HTERT RPE-1 (cell line): ENCODE measurements around the gene XYLT1.

Experiments
- in situ Hi-C: fragments of 300-500 bp; cut with MboI; formaldehyde crosslinking; loops from 4 replicates; pipeline ENCODE4 v1.14.3; 2020; ENCODE audit warnings: low sequenced_read_pairs

The XYLT1 gene

DNA sequence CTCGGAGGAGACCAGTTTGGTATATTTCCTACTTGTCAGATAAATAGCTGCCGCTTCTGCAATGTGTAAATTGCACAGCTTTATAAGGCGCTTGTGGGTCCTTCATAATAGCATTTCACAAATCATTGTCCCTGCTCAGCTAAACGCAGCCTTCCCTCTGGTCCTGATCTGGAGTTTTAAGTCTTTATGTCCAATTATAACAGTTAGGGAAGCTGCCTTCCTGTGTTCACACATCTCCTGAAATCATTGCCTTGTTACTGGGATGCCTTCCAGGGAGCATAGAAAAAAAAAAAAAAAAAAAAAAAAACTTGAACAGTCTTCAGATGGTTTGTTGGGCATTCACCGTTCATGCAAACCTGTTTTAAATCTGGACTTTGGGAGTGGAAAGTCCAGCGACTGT, 342.0 kb downstream of the XYLT1 start:
- in situ Hi-C loops, result no loop called here

DNA sequence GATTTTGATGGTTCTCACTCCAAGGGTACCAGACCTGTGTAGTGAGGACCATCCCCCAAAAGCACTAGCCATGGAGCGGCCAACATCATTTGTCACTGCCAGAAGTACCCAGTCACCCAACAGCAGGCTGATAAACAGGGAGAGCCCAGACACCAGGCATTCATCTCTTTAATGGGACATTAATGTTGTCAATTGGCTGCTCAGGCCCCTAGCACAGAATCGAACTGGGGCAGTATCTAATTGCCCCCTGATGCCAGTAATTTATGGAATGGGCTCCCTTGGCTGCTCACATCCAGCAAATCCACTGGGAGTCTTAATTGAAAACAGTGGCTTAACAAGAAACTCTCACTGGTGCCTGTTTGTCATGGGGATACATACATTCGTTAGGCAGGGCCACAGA, 344.6 kb downstream of the XYLT1 start:
- in situ Hi-C loops, result no loop called here

DNA sequence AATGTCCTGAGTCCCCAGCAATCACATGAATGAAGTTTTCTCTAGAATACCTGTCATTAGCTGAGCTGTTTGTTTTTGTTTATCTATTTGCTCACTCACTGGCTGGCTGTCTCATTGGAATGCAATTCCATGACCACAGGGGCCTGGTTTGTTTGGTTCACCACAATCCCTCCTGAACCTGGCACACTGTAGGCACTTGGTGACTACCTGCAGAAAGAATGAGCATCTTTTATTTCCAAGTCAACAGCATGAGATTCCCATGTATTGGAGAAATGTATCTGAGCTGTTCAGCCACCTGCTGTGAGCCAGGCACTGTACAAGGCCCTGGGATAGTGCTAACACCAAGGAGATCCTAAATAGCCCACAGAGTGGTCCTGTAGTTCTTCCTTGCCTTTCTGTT, 345.1 kb downstream of the XYLT1 start:
- in situ Hi-C loops, result no loop called here

DNA sequence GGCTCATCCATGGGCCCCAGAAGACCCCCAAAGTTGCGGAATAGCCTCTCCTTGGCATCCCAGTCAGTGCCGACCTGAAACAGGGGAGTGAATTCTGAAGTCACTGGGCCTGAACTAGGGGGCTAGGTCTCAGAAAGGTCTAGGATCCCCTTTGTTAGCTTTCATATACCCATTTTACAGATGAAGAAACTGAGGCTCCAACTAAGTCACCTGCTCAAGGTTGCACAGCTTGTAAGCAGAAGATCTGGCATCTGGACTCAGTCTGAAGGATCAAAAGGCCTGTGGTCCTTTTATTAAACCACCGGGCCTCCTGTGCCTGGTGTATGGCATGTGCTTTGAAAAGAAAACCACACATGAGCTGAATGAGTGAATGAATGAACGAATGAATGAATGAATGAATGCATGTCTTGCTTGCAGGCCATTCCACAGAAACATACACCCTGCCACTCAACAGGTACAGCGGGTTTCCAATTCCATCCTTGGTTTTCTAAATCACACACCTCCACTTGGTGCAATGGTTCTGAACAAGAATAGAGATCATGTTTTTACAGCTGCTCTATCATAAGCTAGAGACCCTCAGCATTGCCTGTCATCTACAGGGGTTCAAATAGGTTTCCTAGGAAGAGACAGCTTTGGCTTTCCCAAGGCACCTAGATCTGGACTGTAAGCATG, 352.7 kb downstream of the XYLT1 start:
- in situ Hi-C loops, result no loop called here

DNA sequence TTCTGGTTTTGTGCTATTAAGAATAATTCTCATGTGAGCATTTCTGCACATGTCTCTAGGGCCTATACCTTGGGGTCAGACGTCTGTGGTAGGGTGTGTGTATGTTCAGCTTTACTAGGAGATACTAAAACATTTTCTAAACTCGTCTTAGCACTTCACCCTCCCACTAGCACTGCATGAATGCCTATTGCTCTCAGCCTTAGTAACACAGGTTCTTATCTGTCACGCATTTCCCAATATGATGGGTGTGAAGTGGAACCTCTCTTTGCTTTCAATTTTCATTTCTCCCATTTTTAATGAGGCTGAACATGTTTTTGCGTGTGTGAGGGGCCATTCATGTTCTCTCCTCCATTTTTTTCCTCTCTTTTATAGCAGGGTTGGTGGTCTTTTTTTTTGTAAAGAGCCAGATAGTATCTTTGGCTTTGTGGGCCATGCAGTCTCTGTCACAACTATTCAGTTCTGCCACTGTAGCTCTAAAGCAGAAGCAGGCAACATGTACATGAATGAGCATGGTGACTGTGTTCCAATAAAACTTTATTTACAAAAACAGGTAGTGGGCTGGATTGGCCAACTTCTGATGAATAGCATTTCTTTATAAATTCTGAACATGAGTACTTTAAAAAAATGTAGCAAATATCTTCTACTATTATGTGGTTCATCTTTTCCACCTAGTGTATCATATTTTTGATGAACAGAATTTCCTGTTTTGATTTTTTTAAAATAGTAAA, 354.0 kb downstream of the XYLT1 start:
- in situ Hi-C loops, result no loop called here

DNA sequence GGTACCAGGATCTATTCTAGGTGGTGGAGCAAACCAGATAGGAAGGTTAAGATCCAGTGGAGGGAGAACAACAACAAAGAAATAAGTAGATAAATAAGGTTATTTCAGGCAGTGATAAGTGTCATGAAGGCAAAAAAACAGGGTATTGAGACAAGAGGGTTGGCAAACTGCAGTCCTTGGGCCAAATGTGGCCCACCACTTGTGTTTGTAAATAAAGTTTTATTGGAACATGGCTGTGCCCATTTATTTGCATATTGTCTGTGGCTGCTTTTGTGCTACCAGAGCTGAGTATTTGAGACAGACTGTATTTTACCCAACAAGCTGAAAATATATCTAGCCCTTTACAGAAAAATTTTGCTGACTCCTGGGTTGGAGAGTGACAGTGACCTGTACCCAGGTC, 361.3 kb downstream of the XYLT1 start:
- in situ Hi-C loops, result no loop called here

DNA sequence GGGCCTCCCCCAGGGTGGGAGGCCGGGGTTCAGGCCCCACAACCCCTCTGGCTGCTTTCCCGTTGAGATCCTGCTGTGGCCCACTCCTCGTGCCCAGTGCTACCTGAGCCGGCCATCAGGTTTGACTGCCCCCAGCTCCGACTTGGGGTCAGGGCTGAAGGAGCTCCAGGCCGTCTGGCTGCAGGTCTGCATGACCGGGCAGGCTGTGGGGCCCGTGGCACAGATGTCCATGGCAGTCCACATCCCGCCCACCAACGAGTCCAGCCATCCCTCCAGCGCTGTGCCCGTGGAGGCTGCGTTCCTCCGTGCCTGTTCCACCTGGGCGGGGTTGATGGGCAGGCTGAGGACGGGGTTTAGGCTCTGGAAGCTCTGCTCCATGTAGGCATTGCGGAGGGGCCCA, 362.2 kb downstream of the XYLT1 start:
- in situ Hi-C loops, result no loop called here

DNA sequence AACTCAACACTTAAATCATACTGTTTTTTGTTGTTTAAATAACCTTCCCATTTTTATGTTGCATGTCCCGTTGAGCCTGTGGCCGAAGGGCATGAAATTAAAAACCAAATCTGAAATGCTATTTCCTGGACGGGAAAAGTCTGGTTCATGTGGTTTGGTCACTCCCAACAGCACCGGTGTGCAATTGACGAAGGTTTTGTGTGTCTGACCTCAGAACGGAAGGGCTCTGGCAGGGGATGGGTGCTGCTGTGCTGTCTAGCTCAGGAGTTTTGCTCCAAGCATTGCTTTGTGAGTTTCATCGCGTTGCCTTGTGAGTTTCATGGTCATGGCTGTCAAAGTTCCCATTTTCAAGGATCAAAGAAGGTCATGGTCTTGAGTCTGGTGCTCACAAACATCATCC, 363.3 kb downstream of the XYLT1 start:
- in situ Hi-C loops, result no loop called here

DNA sequence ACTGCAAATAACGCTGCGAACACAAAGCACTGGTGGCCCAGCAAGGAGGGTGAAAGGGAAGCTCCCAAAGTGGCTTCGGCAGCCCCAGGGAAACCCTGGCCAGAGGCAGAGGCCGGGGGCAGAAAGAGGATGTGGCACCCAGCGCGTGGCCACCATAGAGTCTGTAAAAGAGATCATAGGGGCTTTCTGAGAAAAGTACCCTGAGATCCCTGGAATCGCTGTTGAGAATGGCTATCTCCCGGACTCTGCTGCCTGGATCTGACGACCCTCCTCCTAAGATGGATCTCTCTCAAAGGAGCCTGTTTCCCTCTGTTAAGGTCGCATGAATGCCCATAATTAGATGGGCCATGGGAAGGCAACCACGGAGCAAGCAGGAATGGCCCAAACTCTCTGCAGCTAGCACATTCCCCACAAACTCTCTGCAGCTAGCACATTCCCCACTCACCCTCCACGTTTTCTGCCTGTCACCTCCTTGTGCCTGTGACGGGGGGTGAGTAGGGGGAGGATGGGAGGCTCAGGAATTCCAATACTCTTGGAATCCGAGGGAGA, 364.4 kb downstream of the XYLT1 start:
- in situ Hi-C loops, result no loop called here

DNA sequence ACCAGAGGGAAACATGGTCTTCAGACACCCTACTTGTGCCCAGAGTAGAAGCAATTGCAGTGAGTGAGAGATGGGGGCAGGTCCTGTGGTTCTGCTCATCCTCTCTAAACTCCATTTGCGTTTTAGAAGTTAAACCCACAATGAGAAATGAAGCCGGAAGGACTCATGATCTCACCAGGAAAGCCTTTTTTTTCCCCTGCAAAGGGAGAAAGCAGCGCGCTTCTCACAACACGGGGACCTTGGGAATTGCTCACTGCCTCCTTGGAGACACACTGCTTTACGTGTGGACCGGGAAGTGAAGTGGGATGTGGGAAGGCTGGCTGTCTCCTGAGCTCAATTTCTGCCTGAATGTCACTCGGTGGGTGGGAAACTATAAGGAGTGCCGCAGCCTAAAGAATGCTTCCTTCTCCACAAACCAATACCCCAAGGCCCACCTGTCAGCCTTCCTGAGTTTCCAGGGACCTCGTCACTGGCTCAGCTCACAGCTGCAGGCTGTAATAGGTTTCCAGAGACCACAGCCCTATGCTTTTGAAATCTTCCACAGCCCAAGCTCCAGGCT, 365.4 kb downstream of the XYLT1 start:
- in situ Hi-C loops, result no loop called here

DNA sequence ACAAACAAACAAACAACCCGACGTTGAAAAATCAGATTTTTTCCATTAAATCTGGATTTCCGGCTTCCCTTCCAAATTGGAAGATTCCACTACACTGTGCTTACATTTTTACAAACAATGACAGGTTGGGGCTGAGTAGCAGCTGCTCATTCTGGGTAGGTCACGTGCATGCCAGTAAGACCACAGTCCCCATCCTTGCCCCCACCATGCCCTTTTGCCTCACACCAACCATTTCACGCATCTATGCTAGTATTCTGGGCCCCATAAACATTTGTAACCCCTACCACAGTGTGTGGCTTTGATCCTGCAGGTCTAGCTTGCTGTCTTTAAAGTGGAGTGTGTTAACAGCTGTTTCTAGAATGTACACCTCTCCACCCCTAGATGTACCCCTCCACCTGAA, 366.1 kb downstream of the XYLT1 start:
- in situ Hi-C loops, result no loop called here

DNA sequence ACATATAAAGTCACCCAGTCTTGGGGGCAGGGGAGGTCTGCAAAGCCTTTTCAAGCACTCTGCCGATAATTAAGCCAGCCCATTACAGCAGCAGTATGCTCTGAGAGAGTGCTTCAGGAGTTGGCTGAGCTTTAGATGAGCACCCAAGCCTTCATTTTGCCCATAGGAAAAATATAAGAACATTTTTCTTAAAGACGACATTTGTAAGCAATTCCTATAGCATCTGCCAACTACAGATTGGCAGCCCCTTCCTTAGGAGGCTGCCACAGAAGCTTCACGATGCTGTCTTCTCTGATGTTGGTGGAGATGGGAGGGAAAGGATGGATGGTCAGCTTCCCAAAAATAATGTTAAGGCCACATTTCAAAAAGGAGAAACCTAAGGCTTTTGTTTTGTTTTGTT, 367.5 kb downstream of the XYLT1 start:
- in situ Hi-C loops, result no loop called here

DNA sequence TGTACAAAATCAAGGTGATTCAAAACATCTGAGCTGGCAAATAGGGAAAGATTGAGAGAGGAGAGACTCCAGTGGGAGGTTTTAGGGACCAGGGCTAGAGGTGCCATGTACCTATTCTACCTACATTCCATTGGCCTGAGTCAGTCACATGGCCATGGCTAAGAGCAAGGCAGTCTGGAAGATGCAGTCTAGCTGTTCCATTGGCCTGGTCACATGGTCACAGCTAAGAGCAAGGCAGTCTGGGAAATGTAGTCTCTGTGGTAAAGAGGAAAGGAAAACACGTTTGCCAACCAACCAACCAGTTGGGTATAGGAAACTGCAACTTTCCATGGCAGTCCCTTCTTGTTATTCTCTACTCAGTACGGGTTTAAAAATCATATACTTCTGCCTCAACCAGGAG, 369.1 kb downstream of the XYLT1 start:
- in situ Hi-C loops, result no loop called here

DNA sequence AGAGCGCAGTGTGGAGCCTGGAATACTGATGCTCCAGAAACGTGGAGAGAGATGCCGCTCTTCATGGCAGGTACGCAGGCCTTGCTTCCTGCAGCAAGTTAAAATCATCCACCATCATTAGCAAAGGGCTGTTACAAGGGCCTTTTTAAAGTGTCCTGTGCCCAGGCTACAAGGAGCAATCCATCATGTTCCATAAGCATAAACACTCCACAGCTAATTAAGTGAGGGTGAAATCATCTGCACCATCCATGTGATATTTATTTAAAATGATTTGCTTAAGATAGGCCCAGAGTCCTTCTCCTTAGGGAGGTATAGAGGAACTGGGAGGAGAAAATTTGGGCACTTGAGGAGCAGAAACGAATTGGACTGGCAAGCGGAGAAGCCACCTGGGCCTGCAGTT, 372.1 kb downstream of the XYLT1 start:
- in situ Hi-C loops, result no loop called here

DNA sequence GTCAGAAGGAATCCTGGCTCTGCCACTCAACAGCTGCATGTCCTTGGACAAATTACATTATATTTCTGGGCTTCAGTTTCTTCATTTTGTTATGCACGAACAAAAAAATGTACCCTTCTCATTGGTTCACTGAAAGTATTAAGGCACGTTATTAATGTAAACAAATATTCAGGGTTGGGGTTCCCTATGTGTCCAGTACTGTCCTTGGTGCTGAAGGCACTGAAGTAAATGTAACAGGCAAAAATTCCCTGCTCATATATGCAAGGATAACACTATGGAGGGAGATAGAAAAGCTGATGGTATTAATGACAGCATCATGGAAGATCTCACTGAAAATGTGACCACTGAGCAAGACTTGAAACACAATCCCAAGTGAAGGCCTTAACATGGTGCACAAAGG, 386.6 kb downstream of the XYLT1 start:
- in situ Hi-C loops, result no loop called here

DNA sequence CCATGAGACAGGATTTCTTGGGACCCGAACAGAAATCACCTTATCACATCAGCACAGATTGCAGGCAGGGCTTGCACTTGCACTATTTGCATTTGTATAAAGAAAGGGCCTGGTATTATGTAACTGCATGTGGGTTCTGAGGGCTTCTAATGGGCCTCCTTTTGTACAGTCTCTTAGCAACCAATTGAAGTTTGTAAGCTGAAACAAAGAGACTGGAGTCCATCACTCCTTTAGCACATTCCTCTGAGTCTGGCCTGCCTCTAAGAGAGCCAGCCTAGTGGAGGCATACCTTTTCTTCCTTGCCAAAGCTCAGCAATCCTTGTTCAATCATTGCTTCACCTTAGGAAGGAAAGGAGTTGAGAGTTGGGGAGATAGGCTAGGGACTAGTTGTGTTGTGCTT, 387.1 kb downstream of the XYLT1 start:
- in situ Hi-C loops, result no loop called here

DNA sequence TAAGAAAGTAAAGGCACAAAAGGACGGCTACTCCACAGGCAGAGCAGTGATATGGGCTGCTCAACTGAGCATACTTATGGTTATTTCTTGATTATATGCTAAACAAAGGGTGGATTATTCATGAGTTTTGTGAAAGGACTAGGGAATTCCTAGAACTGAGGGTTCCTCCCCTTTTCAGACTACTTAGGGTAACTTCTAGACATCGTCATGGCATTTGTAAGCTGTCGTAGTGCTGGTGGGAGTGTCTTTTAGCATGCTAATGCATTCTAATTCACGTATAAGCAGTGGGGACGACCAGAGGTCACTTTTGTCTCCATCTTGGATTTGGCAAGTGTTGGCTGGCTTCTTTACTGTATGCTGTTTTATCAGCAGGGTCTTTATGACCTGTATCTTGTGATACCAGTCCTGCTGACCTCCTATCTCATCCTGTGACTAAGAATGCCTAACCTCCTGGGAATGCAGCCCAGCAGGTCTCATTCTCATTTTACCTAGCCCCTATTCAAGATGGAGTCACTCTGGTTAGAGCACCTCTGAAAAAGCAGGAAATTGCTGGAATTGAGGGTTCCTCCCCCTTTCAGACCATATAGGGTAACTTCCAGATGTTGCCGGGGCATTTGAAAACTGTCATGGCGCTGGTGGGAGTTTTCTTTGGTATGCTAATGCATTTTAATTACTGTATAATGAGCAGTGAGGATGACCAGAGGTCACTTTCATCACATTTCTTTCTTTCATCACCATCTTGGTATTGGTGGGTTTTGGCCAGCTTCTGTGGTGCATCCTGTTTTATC, 388.5 kb downstream of the XYLT1 start:
- in situ Hi-C loops, result no loop called here

DNA sequence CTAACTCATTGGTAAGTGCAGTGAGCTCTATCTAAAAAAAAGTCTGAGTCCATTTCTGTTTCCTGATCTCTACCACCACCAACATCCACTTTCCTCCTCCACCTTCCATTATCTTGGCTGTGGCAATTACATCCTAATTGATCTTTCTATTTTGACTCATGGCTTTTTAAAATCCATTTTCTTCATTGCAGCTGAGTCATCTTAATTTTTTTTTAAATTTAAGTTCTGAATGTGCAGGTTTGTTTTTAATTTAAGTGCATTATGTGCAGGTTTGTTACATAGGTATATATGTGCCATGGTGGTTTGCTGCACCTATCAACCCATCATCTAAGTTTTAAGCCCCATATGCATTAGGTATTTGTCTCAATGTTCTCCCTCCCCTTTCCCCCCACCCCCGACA, 390.7 kb downstream of the XYLT1 start:
- in situ Hi-C loops, result no loop called here

DNA sequence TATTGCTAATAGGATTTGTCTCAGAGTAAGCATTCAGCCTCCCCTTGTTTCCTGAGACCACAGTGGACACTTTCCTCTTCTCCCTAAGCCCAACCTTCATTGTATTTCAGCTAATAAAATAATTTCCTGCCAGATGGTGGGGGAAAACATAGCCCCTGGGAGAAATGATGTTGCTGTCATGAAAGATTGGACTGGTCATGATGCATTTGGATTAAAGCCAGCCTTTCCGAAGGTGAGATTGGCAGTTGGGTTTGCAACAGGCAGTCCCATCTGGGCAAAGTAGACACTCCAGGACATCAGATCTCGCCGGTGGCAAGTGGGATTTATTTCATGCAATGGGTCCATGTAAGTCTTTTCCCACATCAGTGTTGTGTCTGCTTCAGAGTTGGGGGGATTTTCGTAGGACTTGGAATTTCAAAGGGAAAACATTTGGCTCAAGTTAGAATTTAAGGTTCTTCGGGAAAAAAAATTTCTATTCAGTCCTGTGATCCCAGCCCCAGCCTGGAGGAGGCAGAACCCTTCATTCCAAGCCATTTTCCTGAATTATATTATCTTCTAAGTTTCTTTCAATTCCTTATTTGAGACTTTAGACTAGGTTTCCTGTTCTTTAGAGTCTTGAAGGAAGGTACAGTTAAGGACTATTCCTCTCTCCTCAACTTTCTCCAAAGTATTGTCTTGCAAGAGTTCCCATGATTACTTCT, 391.7 kb downstream of the XYLT1 start:
- in situ Hi-C loops, result no loop called here

DNA sequence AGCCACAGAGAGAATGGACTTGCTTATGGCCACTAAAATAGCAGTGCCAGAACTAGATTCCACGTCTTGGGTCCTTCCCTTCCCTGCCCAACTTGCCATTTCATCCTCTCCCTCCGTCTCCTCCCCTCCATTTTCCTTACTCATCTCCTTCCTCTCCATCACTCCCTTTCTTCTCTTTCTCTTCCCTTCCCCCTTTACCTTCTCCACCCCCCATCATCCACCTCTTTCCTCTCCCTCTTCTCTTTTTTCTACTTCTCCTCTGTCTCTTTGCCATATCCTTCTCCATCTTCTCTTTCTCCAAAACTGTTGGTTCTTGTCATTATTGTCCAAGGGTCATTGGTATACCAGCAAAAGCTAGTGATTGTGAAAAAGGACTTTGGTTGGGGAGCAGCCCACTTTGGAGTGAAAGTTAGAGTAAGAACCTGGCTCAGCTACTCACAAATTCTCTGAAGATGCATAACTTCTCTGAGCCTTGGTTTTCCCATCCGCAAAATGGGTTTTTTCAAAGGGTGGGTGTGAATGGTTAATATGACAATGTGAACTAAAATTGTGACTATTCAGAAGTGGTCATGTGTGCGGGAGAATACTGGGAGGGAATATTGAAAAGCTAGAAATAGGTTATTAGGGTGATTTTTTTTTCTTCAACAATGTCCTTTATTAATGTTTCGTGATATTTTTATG, 393.8 kb downstream of the XYLT1 start:
- in situ Hi-C loops, result no loop called here
